AG10803 (cell line): ENCODE data around the gene ACAP2.
A peak's percentile ranks its signal among the peaks of the same experiment; 100 is the strongest.

ENCODE experiments used
- DNase-seq: peaks from one replicate; pipeline ENCODE4 v3.0.0; 2010; ENCODE audit warnings: low read depth
- H3K4me3 ChIP-seq: 2 replicates; pipeline ENCODE4 v1.5.1; 2011; ENCODE audit warnings: mild to moderate bottlenecking, low read length, control low read depth
- TF ChIP-seq, protein P1 (sequence below): conservative IDR thresholded peaks from 2 replicates; pipeline ENCODE4 v1.5.1; 2011; ENCODE audit warnings: mild to moderate bottlenecking, low read length, control low read depth, inconsistent platforms

The ACAP2 gene

DNA sequence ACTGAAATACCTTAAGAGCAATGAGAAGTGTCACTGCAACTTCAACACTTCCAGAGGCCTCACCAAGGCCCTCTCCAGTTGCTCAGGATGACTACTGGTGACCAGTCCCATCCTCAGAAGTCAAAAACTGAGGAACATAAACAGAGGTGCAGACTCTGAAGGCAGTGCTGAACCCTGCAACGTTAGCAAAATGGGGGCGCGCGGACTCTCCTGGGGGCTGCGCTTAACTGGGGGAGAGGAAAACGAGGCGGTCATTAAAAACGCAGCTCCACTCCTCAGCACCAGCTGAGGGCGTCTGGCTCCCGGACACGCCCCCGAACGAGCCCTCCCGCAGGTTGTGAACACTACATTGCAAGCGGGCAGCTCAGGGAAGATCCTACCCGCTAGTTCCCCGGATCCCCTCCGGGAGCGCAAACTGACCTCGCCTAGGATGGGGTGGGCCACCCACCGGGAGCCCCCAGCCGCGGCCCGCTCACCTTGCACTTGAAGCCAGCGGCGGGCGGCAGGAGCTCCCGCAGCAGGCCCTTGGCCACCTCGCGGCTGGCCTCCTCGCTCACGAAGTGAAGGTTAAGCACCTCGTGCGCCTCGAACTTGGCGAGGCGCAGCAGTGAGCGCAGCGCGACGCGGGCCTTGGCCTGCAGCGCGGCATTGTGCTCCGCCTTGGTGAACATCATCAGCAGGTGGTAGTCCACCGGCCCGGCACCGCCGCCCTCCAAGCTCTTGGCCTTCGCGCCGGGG is 172.6 kb downstream of the ACAP2 start:
- TF ChIP-seq, protein P1, sequence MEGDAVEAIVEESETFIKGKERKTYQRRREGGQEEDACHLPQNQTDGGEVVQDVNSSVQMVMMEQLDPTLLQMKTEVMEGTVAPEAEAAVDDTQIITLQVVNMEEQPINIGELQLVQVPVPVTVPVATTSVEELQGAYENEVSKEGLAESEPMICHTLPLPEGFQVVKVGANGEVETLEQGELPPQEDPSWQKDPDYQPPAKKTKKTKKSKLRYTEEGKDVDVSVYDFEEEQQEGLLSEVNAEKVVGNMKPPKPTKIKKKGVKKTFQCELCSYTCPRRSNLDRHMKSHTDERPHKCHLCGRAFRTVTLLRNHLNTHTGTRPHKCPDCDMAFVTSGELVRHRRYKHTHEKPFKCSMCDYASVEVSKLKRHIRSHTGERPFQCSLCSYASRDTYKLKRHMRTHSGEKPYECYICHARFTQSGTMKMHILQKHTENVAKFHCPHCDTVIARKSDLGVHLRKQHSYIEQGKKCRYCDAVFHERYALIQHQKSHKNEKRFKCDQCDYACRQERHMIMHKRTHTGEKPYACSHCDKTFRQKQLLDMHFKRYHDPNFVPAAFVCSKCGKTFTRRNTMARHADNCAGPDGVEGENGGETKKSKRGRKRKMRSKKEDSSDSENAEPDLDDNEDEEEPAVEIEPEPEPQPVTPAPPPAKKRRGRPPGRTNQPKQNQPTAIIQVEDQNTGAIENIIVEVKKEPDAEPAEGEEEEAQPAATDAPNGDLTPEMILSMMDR: peak; percentile 31
- peak overlapping the region; percentile 85 for H3K4me3 ChIP-seq
- peak; percentile 25 for DNase-seq

DNA sequence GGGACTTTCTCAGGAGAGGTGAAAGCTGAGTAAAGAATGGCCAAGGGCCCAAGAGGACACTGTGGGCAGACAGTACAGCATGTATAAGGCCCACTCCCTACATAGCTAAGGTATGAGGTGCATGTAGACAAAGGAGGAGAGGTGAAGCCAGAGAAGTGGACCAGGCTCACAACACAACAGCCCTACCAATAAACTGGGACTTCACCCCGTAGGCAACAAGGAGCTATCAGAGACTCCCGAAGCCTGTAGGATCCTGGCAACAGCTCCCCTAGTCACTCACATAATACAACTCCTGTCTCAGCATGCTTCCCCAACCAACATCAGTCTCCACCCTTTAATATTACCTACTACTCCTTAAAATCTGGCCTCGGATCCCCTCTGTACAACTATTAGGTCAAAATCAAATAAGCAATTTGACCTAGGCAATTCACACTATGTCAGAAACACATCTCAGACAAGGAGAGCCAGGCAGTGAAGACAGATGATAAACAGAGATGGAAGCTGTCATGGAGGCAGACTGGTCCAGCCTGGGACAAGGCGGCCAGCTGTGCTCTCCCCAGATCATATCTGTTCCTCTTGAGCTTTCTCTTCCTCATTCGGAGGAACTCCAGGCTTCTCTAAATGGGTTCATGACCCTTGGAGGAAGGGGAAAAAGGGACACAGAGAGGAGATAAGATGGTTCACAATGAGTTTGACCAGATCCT is 173.3 kb downstream of the ACAP2 start:
- no peak for DNase-seq
- TF ChIP-seq, protein P1: no peak
- peak overlapping the region; percentile 85 for H3K4me3 ChIP-seq

DNA sequence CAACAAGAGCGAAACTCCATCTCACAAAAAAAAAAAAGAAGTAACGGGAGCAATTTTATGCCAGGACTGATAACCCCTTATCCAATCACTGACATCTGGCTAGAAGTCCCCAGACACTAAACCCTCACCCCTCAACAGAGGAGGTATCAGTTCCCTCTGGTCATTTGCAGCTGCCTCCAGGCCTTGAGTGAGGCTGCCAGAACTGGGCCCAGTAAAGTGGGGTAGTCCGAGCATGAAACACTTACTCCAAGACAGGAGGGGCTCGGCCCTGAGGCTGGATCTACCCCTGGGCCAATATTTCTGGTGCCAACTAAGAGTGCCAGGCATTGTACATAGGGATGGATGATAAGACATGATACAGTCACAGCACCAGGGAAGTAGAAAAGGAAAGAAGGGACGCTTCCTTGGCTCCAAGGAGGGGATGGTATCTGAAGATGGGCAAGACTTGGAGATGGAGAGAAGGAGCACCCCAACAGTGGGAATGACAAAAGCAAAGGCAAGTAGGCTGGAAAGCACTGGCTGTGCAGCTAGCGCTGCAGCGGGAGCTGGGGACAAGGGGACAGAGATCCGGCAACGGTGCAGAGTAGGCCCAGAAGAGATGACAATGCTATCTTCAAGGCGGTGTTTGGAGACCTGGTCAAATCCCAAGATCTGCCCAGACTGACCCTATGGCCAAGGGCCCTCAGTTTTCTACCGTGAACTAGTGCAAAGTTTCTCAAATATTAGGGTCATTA is 174.1 kb downstream of the ACAP2 start:
- TF ChIP-seq, protein P1: no peak
- DNase-seq: no peak
- H3K4me3 ChIP-seq: no peak overlapping the region

DNA sequence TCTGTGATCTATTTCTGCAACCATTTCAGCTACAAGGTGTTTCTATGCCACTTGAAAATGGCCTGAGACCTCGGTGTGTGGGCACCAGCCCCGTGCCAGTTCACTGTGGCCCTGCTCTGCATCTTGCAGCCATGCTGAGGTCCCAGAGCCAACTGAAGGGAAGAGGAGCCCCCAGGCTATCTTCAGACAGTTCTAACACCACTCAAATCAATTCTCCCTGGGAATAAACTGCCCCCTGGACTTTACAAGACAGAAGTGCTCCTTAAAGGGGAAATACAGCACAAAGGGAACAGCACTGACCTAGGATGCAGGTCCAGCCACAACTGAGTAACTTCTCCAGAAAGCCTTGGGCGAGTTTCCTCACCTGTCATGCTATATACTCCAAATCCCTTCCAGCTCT is 175.7 kb downstream of the ACAP2 start:
- TF ChIP-seq, protein P1: no peak
- no peak overlapping the region for H3K4me3 ChIP-seq
- DNase-seq: no peak

DNA sequence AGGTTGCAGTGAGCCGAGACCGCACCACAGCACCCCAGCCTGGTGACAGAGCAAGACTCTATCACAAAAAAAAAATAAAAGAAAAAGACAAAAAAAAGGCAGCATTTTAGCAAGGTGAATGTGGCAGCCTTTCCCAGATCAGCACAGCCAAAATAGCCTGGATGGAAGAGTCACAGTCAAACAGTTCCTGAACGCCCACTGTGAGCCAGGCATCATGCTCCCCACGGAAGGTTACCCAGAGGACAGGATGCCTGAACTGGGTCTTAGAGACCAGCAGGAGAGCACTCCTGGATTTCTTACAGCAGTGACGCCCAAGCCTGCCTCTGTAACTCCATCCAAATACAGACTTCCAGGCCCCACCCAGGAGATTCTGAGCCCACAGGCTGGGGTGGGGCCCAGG is 176.4 kb downstream of the ACAP2 start:
- DNase-seq: no peak
- TF ChIP-seq, protein P1: no peak
- H3K4me3 ChIP-seq: no peak overlapping the region

DNA sequence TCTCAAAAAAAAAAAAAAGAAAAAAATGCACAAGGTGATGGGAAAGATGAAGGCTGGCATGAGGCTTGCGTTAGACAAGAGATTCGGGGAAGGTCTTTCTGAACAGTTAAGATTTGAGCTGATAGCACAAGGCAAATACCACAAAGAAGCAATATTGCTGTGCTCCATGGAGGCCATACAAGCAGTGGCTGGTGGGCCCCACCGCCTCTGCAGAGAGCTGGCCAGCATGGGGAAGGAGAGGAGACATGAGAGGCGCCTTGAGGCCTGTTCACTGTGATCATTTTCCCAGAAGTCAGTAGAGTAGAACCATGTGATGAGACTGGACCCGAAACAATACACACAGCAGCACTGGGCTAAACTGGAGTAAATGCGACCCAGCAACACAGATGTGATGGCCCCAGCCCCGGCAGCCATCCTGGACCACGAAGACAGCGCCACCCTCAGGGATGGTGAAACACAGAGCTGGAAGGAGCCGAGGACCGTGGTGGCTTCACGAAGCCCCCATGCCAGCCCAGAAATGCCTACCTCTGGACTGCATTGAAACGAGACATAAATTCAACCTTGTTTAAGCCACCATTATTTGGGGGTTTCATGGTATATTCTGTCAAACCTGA is 177.3 kb downstream of the ACAP2 start:
- no peak for DNase-seq
- no peak overlapping the region for H3K4me3 ChIP-seq
- TF ChIP-seq, protein P1: no peak
